GM18508 (cell line): ENCODE results near the gene TMEM31.
A peak's percentile ranks its signal among the peaks of the same experiment; 100 is the strongest.

Experiments
- ATAC-seq: cut with Tn5 transposase; IDR thresholded peaks from one replicate; pipeline ENCODE4 v1.9.1; 2021; ENCODE audit warnings: moderate number of reproducible peaks; ENCODE audit not compliant: insufficient read depth, unreplicated experiment

TMEM31 gene, protein sequence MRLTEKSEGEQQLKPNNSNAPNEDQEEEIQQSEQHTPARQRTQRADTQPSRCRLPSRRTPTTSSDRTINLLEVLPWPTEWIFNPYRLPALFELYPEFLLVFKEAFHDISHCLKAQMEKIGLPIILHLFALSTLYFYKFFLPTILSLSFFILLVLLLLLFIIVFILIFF

DNA sequence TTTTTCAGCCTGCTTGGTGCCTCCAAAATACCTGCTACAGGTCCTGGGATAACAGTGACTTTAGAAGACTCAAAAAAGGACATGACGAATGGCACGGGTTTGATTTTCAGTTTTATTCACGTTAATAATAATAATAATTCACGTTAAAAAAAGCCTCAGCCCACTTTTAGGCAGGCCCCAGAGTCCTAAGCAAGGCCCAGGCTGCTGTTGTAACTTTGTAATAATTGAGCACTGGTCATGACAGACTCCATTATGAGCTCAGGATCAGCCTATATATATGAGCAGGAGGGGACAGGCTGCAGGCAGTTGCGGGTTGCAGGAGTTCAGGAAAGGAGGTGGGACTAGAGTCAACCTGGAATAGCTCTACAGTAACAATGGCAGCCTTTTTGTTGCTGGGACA, at the start of gene TMEM31:
Gene TMEM31 (plus strand): TSS at position 301 of the 400 bp plus-strand sequence. CDS start 1,350 bp downstream, outside the sequence.
- no peak for ATAC-seq

DNA sequence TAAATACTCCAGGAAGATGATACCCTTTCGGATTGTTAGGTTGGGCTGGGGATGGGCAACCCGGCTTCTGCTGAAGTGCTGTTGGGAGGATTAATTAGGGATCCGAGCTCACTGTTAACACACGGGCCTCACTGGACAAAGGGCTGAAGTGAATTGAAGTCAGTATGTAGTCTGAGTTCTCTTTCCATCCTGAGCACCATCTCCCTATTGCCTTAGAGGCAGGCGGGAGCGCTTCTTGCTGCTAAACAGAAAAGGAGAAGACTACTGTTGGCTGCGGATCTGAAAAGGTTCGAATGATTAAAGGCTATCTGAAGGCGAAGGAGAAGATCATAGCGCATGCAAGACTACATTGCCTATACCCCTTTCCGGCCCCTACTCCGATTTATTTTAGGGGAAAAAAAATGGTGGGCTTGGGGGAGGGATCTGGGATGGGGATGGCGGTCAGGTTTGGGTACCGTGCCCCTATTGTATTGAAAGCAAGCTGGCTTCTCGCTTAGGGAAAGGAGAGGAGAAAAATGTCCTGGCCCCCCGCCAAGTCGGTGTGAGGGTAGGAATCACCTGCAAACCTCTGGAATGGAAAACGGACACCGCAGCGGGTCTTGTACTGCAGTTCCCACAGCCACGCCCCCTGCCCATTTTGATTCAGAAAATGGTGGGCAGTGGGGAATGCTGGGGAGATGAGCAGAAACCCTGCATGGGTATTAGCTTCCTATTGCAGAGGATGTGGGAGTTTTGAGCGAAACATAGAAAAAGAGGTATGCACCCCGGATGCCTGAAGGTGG, 46.5 kb upstream of the TMEM31 start:
- ATAC-seq: no peak

DNA sequence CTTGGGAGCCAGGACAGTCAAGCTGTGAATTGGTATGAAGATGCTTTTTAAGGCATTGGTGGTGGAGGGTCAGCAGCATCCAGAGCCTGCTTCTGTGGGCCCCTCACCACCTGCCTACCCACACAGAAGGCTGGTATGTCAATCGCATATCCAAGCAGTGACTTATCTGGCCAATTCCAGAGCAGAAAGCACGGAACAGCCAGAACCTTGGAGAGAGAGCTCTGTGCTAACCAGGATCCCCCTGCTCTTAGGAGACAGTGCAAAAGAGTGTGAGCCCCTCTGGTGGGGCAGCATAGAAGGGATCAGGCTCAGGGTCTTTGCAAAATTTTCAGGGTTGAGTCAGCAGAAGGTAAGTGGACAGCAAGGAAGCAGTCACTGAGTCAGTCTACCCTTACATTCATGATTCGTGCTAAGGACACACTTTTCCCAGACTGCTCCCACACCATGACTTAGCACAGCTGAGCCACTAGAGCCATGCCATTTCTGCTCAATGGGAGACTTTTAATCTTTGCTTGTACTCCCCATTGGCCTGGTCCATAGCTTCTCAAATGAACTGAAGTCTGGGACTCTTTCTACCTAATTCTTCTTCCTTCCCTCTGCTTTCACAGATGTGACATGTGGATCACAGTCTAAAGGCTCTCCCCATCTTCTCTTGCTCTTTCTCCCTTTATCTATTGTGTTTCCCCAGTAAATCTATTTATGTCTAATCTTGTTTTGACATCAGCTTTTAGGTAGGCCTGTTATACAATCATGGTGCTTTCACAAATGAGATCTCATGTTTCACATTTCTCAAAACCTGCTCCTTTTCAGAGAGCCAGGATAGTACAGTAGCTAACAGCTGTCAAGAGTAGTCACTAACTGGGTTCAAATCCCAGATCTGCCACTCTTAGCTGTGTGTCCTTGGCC, 44.3 kb upstream of the TMEM31 start:
- ATAC-seq: no peak

DNA sequence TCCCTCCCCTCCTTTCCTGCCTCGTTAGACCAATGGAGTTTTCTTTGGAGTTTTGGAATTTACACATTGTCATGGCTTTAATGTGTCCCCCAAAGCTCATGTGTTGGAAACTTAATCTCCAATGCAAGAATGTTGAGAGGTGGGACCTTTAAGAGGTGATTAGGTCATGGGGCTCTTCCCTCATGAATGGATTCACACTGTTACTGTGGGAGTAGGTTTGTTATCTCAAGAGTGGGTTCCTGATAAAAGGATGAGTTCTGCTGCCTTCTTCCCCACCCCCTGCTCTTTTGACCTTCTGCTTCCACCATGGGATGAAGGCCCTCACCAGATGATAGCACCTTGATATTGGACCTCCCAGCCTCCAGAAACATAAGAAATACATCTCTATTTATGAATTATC, 41.0 kb upstream of the TMEM31 start:
- no peak for ATAC-seq

DNA sequence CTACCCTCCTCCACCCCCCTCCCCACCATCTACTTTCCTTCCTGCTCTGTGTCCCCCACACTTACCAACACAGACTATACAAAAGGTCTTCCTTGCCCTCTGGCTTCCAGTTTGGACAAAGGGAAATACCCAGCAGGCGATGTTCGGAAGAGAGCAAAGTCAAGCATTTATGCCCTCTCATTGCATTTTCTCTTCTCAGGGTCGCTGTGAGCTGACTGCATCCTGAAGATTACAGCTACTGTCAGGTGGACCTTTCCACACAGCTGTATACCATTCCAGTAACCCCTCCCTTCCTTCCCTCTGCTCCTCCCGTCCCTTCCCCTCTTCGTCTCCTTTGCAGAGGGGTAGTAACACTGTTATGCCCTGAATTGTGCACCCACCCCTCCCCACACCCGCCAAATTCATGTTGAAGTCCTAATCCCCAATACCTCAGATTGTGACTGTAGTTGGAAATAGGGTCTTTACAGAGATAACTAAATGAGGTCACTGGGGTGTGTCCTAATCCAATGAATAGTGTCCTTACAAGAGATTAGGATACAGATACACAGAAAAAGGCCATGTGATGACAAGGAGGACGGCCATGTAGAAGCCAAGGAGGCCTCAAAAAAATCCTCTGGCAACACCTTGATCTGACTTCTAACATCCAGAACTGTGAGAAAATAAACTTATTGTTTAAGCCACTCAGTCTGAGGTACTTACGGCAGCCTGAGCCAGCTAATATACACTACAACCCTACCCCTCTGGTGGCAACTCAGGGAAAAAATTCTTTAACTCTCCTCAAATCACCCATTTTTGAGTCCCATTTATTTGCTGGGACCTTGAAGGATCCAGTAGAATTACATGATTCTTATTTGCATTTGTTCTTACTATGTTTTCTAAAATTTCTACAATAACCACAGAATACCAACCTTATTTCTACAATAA, 35.9 kb upstream of the TMEM31 start:
- no peak for ATAC-seq

DNA sequence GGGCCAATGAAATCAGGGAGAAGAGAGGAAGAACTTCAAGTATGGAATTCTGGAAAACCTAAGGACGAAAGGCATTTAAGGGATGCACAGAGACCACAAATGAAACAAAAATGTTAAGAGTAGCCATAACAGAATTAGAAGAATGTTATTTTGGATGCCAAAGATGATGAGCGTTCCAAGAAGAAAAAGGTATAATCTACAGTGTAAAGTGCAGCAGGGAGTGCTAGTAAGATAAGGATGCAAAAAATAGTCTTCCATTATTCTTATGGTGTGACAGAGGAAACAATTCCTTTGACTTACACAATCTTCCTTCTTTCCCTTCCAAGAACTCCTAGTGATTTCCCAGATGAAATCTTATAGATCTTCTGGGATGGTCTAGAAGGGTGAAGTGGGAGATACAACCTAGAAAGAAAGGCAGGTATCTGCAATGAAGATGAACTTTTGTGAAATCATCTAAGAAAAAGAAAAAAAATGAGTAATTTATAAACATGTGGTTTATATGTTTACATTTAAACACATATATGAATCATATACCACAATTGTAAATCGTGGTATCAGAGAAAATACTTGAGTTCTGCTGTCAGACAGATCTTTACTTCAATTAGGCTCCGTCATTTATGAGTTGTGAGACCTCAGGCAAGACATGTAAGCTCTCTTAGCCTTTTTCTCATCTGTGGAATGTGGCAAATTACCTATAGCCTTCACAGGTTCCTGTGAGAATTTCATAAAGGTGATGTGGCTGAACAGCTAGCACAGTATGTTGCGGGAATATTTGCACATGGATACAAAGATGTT, 32.3 kb upstream of the TMEM31 start:
- ATAC-seq: no peak

DNA sequence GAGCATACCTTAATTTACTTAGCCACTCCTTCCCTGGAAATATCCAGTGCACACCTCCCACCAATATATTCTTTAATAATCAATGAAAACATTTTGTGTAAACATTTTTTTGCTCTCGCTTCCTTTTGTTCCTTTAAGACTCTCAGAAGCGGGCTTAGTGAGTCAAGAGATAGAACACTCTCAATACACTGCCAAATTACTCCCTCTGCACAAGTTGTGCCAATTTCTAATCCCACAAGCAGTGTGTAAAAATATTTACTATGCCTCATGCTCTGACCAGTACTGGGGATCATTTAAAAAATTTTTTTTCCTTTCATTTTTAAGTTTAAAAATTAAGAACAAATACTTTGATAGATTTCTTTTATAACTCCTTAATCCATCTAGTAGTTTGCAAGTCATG, 29.3 kb upstream of the TMEM31 start:
- ATAC-seq: no peak

DNA sequence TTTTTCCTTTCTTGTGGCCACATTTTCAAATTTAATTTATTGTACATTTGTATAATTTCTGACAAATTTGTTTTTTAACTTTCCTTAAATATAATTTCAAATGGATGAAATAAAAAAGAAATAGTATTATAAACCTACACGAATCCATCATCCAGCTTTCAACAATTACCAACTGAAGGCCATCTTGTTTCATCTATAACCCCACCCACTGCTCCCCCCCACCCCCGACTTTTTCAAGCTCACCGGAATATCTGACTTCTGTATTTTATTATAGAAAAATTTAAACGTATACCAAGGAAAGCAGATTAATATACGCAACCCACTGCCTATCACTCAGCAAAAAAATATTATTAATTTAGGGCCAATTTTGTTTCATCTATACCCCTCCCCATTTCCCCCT, 25.3 kb upstream of the TMEM31 start:
- ATAC-seq: no peak

DNA sequence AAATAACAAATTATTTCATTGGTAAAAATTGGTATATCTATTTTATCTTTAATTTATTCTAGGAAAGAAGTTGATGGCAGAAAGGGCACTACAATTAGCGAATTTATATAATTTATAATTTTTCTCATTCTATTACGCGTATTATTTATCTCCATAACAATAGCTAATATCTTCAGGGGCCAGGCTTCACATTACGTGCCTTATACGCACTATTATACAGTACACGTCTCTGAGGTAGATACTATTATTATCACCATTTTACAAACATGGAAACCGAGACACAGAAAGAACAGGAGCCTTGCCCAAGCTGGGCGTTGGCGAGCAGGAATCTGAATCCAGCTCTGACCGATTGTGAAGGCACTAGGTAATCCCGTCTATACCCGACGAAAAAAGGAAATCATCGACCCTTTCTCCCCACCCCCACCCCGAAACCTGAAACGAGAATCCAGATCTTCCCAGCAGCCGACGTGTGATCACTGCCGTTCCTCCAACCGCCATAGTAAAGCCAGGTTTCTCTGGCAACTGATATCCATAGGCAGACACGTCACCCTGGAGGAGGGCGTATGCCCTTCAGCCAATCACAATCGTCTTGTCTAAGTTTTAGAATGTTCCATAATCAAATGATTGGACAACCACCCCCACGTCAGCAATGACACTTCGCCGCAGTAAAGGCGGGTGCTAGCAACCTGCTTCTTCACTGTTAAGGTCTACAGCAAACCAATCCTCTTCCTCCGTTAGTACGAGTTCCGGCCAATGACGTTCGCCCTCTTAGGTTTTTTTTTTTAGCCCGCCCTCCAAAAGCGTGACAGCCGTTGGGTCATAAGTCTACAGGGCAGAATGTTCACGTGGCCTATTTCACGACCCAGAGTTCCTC, 24.3 kb upstream of the TMEM31 start, which contains the start of gene MORF4L2:
Gene MORF4L2 (minus strand): TSS at position 501 of the 874 bp plus-strand sequence. CDS start 9,672 bp downstream, outside the sequence.
- ATAC-seq: peak; percentile 93

DNA sequence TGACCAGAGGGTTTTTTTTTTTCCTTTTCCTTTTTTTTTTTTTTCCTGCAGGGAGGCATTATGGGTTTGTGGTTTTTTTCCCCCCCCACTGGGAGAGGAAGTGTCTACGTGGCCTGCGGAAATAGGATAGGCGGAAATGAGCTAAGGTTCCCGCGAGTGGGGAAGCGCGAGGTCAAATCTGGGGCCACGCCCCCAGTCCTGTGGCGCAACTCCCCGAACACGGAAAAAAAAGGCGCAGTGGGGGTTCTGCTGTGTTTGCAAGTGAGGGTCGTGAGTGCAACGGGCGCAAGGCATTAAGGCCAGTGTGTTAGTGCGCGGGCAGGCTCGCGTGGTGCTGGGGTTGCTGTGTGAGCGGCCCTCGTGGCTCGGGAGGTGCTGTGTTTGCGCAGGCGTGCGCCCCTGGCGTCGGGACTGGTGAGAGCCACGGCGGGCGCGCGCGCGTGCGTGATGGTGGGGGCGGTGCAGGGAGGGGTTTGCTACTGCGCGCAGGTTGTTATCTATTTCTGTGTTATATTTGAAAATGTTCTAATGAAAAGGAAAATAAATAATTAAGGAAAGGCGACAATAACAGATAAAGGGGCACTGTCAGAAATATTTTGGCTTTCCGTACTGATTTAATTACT, 23.5 kb upstream of the TMEM31 start:
- ATAC-seq: peak; percentile 22

DNA sequence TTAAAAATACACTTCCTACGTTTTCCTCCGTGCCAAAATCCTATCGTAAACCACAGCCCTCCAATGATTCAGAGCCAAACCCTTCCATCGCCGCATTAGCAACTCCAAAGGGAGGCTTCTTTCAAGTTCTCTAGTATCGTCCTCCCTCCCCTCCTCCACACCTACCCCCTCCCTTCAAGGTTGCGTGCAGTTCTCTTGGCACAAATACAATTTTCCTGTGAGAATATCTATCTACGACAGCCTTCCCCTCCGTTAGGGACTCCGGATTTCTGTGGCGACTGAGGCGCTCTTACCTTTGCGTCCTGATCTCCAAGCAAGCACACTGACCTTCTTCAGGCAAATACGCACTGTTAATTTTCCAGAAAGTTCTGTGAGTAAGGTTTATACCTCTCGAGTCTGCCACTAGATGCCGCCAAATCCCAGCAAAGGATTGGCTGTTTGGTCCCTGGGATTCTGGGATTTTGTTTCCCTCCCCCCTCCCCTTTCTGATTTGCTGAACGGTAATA, 23.0 kb upstream of the TMEM31 start:
- ATAC-seq: no peak

DNA sequence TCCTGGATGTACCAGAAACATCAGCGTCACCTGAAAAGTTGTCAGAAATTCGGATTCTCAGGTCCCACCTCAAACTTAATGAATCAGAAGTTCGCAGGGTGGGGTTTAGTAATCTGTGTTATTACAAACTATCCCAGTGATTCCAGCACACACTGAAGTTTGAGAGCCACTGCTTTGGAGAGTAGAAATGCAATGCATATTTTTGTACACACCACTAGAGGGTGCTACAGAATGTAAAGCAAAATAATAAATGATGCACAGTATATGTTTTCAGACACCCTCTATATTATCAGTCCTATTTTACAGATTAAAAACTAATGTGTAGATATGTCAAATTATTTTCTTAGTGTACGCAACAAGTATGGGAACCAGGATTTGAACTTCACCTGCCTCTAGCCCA, 21.8 kb upstream of the TMEM31 start:
- no peak for ATAC-seq

DNA sequence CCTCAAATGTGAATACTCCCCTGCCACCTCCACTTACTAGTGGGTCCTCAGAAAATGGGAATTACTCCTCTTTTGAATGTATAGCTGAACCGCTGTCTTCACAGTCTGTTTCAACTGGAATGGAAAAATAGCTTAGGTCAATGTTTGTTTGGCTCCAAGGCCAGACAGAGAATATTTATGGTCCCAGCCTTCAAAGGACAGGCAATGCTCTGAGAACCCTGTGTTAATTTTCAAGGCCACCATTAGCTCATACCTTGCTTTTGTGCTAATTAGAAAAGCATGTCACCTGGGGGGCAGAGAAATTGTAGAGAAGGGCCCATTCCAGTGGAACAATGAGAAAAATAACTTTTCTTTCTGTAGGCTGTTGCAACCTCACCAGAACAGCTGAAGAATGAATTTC, 19.6 kb upstream of the TMEM31 start:
- ATAC-seq: no peak

DNA sequence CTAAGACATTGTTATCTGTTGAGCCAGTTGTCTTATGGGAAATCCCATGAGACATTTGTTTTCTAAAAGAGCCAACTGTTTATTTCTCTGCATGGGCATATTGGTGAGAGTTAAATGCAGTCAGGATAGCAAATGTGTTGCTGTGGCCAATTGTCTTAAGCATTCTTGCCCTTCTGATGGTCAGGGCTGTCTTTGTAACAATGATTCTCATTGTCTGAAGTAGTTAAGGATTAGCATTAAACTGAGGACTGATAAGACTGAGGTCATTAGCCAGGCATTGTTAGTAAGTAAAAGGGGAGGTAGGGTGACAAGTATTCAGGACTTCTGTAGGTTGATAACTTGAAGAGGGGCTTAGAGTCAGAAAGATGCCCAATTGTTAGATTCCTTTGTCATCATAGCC, 13.0 kb upstream of the TMEM31 start:
- no peak for ATAC-seq

DNA sequence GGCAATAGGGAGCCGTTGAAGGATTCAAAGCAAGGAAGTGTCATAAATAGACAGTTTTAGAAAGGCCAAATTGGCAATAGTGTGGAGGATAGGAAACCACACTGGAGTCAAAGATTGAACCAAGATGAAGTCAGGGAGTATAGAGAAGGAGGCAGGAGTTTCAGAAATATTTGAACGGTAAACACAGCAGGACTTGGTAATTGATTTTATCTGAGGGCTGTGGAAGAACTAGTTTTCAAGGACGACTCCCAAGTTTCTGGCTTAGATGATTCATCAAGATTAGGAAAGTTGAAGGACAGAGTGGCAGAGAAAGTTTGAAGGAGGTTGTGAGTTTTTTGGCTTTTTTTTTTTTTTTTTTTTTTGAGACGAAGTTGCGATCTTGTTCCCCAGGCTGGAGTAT, 11.5 kb upstream of the TMEM31 start:
- no peak for ATAC-seq

DNA sequence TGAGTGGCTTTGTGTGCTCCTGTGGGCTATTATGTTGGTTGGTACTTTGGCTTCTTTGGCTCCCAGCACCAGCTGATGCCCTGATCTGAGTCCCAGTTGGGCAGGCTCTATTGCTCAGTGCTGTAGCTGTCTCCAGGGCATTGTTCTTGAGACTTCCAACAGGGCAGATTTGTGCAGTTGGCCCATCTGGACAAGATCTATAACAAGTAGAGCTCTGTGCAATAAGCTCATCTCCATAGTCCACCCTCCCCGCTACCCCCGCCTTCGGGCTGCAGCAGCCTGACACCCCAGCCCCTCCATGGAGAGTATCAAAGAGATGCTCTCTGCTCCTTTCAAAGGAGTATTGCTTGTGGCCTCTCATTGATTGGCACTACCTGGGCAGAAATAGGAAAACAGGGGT, 5.8 kb upstream of the TMEM31 start:
- no peak for ATAC-seq

DNA sequence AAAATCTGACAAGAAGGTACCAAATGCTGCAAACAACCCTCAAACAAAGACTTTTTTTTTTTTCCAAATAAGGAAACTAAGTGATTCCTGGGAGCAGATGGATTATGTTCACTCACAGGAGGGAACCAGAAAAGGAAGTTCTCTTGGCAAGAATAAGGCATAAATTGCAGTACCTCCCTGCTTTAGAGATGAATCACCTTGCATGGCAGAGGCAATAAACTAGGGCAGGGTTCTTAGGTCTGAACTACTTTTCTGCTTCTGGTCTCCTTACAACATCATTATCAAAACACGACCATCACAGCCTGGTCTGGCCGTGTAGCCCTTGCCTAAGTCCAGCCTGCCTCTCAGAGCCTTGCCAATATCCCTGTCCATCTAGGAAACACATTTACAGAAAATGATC, 6.3 kb downstream of the TMEM31 start:
- ATAC-seq: no peak

DNA sequence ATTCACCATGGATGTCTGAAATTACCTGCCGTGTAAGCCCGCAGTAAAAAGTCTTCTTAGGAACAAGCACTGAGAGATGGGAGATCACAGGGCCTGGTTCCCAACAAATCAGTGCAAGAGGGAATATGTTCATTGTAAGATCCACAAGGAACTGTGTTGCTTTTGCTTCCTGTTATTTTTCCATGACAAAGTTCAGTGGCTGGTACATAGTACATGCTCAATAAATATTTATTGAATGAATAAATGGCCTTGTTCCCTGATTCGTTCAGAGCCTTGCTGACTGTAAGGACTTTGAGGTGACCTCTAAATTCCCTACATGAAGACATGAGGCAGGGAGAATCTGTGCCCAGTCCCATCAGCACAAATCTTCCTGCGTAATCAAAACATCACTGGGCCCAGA, 7.4 kb downstream of the TMEM31 start:
- ATAC-seq: no peak
